Neural progenitor cell (in vitro differentiated cells): ENCODE measurements around the gene MAP4K2.

Source experiments
- EZH2 ChIP-seq: fragments of 200-600 bp; sonication (generic); IDR thresholded peaks from 2 replicates; pipeline ENCODE4 v1.6.1; 2017; ENCODE audit warnings: antibody characterized with exemption, mild to moderate bottlenecking, moderate library complexity
- EZH2phosphoT487 ChIP-seq: fragments of 200-600 bp; sonication (generic); IDR thresholded peaks from 2 replicates; pipeline ENCODE4 v1.6.1; 2017; ENCODE audit warnings: antibody characterized with exemption
- TF ChIP-seq, protein P1 (sequence below): fragments of 200-600 bp; sonication (generic); IDR thresholded peaks from 2 replicates; pipeline ENCODE4 v1.5.1; 2017; ENCODE audit warnings: antibody characterized with exemption, mild to moderate bottlenecking

DNA sequence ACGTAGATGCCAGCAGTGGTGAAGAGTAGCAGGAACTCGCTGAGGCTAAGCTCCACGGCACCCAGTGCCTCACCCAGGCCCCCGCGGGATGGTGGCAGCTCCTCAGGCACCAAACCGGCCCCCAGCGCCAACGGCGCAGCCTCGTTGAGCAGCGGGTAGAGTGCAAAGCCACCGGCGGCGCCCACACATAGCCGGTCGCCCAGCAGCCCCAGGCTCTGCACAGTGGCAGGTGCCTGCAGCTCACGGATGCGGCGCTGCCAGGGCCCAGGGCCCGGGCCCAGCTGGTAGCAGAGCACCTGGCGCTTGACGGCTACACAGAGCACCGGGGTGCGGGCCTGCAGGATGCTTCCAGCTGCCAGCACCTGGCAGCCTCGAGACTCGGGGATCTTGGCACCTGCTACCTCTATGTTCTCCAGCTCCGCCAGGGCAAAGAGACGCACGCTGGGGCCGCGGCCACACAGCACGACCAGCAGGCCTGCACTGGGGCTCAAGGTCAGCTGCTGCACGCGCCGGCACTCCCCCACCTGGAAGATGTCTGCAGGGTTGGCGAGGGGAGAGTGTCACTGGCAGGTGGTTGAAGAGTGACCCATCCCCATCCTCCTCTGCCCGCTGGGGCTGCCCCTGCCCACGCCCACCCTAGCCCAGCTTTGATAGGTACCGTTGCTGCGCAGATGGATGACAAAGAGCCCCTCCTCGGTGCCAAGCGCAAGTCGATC, 26.7 kb upstream of the MAP4K2 start:
- TF ChIP-seq, protein P1, sequence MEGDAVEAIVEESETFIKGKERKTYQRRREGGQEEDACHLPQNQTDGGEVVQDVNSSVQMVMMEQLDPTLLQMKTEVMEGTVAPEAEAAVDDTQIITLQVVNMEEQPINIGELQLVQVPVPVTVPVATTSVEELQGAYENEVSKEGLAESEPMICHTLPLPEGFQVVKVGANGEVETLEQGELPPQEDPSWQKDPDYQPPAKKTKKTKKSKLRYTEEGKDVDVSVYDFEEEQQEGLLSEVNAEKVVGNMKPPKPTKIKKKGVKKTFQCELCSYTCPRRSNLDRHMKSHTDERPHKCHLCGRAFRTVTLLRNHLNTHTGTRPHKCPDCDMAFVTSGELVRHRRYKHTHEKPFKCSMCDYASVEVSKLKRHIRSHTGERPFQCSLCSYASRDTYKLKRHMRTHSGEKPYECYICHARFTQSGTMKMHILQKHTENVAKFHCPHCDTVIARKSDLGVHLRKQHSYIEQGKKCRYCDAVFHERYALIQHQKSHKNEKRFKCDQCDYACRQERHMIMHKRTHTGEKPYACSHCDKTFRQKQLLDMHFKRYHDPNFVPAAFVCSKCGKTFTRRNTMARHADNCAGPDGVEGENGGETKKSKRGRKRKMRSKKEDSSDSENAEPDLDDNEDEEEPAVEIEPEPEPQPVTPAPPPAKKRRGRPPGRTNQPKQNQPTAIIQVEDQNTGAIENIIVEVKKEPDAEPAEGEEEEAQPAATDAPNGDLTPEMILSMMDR: no peak
- TF ChIP-seq EZH2phosphoT487 (no peak), EZH2 (no peak)
